Right lung (tissue), 10 donors: ENCODE measurements around the gene ZNF322. TPM values are rescaled to one million over a fixed set of nuclear protein-coding genes. Genes with fewer than 3 reads are reported as not detected.
"Not testable (repeated sequence)": the region's sequence is repeated elsewhere in the genome, so short reads cannot be mapped to it uniquely, and the experiment has no call there.

Experiments used
- DNase-seq, 2 donors: peaks; one replicate each; pipeline ENCODE4 v3.0.0-alpha.2; 2013
- long read RNA-seq, 8 donors: transcript quantifications; one replicate each; lab custom pipeline, GENCODE V29; 2026
- polyA plus RNA-seq, 5 donors: library from polyadenylated mRNA; unstranded; fragments of 120-200 nt; gene quantifications; one replicate each; pipeline versions ENCODE4 v1.2.1 to v1.2.3, GENCODE V29; 2013; ENCODE audit warnings: inconsistent platforms in 1 of 5, low replicate concordance in 1 of 5; ENCODE audit not compliant: insufficient read length in 5 of 5, insufficient read depth in 1 of 5

ZNF322 gene
- polyA plus RNA-seq, result 10 to 100 TPM; 26.3 to 46.5 (median 39.1) TPM
- long read RNA-seq, donor 1, full-length matches to known transcripts, result 27 of 27 reads
- long read RNA-seq, donor 1, partial matches to known transcripts, result 0 of 27 reads
- long read RNA-seq, donor 1, other reads (novel, unspliced or antisense), result 0 of 27 reads
- long read RNA-seq, donor 2, full-length matches to known transcripts, result 12 of 12 reads
- long read RNA-seq, donor 2, partial matches to known transcripts, result 0 of 12 reads
- long read RNA-seq, donor 2, other reads (novel, unspliced or antisense), result 0 of 12 reads
- long read RNA-seq, donor 3, full-length matches to known transcripts, result 13 of 13 reads
- long read RNA-seq, donor 3, partial matches to known transcripts, result 0 of 13 reads
- long read RNA-seq, donor 3, other reads (novel, unspliced or antisense), result 0 of 13 reads
- long read RNA-seq, donor 4, full-length matches to known transcripts, result 14 of 14 reads
- long read RNA-seq, donor 4, partial matches to known transcripts, result 0 of 14 reads
- long read RNA-seq, donor 4, other reads (novel, unspliced or antisense), result 0 of 14 reads
- long read RNA-seq, donor 5, full-length matches to known transcripts, result 25 of 25 reads
- long read RNA-seq, donor 5, partial matches to known transcripts, result 0 of 25 reads
- long read RNA-seq, donor 5, other reads (novel, unspliced or antisense), result 0 of 25 reads
- long read RNA-seq, donor 6, full-length matches to known transcripts, result 19 of 19 reads
- long read RNA-seq, donor 6, partial matches to known transcripts, result 0 of 19 reads
- long read RNA-seq, donor 6, other reads (novel, unspliced or antisense), result 0 of 19 reads
- long read RNA-seq, donor 7, full-length matches to known transcripts, result 14 of 14 reads
- long read RNA-seq, donor 7, partial matches to known transcripts, result 0 of 14 reads
- long read RNA-seq, donor 7, other reads (novel, unspliced or antisense), result 0 of 14 reads
- long read RNA-seq, donor 8, full-length matches to known transcripts, result 6 of 6 reads
- long read RNA-seq, donor 8, partial matches to known transcripts, result 0 of 6 reads
- long read RNA-seq, donor 8, other reads (novel, unspliced or antisense), result 0 of 6 reads

GRCh38 chr6:26659042-26659999 is at the start of gene ZNF322:
Gene ZNF322 (minus strand): TSS chr6:26659746. CDS start chr6:26638553, 21,193 bp downstream.
- DNase-seq, result peak; percentile 93

GRCh38 chr6:26705780-26706179 is 46.2 kb upstream of the ZNF322 start:
- DNase-seq, result not testable (repeated sequence)

- not testable (repeated sequence) for DNase-seq
These were observed 45.8 kb upstream of the ZNF322 start for GRCh38 chr6:26705352-26705751.

GRCh38 chr6:26701023-26701747 is 41.6 kb upstream of the ZNF322 start:
- not testable (repeated sequence) for DNase-seq

GRCh38 chr6:26697496-26697895 is 38.0 kb upstream of the ZNF322 start:
- DNase-seq, result not testable (repeated sequence)

GRCh38 chr6:26689324-26689947 is 29.9 kb upstream of the ZNF322 start:
- not testable (repeated sequence) for DNase-seq

GRCh38 chr6:26682435-26683042 is 23.0 kb upstream of the ZNF322 start:
- DNase-seq, result not testable (repeated sequence)

- not testable (repeated sequence) for DNase-seq
These were observed 13.7 kb upstream of the ZNF322 start for GRCh38 chr6:26673287-26673686.

- not testable (repeated sequence) for DNase-seq
These were observed 11.0 kb upstream of the ZNF322 start for GRCh38 chr6:26670558-26670957.

- DNase-seq, result not testable (repeated sequence)
These were observed 10.5 kb upstream of the ZNF322 start for GRCh38 chr6:26670003-26670402.

GRCh38 chr6:26660000-26660361 is 435 bp upstream of the ZNF322 start:
- DNase-seq, result no peak

GRCh38 chr6:26657256-26657655 is 2.3 kb downstream of the ZNF322 start:
- DNase-seq, result no peak

- no peak for DNase-seq
These were observed 6.5 kb downstream of the ZNF322 start for GRCh38 chr6:26653007-26653406.

GRCh38 chr6:26651133-26651781 is 8.3 kb downstream of the ZNF322 start:
- no peak for DNase-seq

GRCh38 chr6:26646074-26646473 is 13.5 kb downstream of the ZNF322 start:
- DNase-seq, result no peak

- no peak for DNase-seq
These were observed 18.7 kb downstream of the ZNF322 start for GRCh38 chr6:26640806-26641205.

- DNase-seq, result no peak
These were observed 30.2 kb downstream of the ZNF322 start for GRCh38 chr6:26629359-26629758.

GRCh38 chr6:26627843-26628242 is 31.7 kb downstream of the ZNF322 start:
- no peak for DNase-seq

GRCh38 chr6:26624557-26624956 is 35.0 kb downstream of the ZNF322 start:
- DNase-seq, result no peak
